ENCODE data around the gene FN3K.

- TF ChIP-seq TSHZ2 (CRISPR knock-in tag; IDR thresholded peaks at IDR 0.05), result no peak
- TF ChIP-seq POU6F1 (CRISPR knock-in tag; IDR thresholded peaks at IDR 0.05; ENCODE audit: borderline replicate concordance, low read depth), result no peak
- no peak for TF ChIP-seq OSR1 (CRISPR knock-in tag; IDR thresholded peaks at IDR 0.05)
- TF ChIP-seq RARB (CRISPR knock-in tag; IDR thresholded peaks at IDR 0.05), result no peak
- no peak for TF ChIP-seq TCF4 (CRISPR knock-in tag; IDR thresholded peaks at IDR 0.05; ENCODE audit: borderline replicate concordance)
- no peak for TF ChIP-seq CSRNP3 (CRISPR knock-in tag; IDR thresholded peaks at IDR 0.05)
- TF ChIP-seq ZFP30 (CRISPR knock-in tag; IDR thresholded peaks at IDR 0.05), result no peak
- TF ChIP-seq PATZ1 (CRISPR knock-in tag; IDR thresholded peaks at IDR 0.05; ENCODE audit: borderline replicate concordance), result no peak
- no peak for TF ChIP-seq TOX (CRISPR knock-in tag; IDR thresholded peaks at IDR 0.05; ENCODE audit: borderline replicate concordance)
These were observed 59.5 kb downstream of the FN3K start for GRCh38 chr17:82794781-82795482.

All from SK-N-SH treated with all-trans-retinoic acid at 6 μM for 48 hours (cell line).